Tibial artery (tissue), 4 donors: ENCODE data around the gene TMEM245.
"Not testable (repeated sequence)": the region's sequence is repeated elsewhere in the genome, so short reads cannot be mapped to it uniquely, and the experiment has no call there.

Experiments
- DNase-seq, 2 donors: peaks; one replicate each; pipeline ENCODE4 v3.0.0-alpha.2; 2019
- H3K27ac ChIP-seq, 2 donors: fragments of 200-600 bp; sonication (generic) in 1 of 2; 1 replicate in 1 of 2; 2 replicates in 1 of 2; pipeline ENCODE4 v1.5.1; 2018 to 2019; ENCODE audit warnings: mild to moderate bottlenecking in 1 of 2
- H3K27me3 ChIP-seq, 2 donors: fragments of 200-600 bp; sonication (generic) in 1 of 2; one replicate each; pipeline versions ENCODE4 v1.5.1 to v1.6.0; 2016 to 2019
- H3K36me3 ChIP-seq, 3 donors: fragments of 200-600 bp; sonication (generic) in 2 of 3; one replicate each; pipeline ENCODE4 v1.5.1; 2016 to 2019; ENCODE audit warnings: mild to moderate bottlenecking in 2 of 3
- H3K4me1 ChIP-seq, 4 donors: fragments of 200-600 bp; sonication (generic) in 2 of 4; 1 replicate in 3 of 4; 2 replicates in 1 of 4; pipeline ENCODE4 v1.5.1; 2016 to 2019
- H3K4me3 ChIP-seq, 2 donors: fragments of 200-600 bp; sonication (generic) in 1 of 2; 1 replicate in 1 of 2; 2 replicates in 1 of 2; pipeline ENCODE4 v1.5.1; 2018 to 2019; ENCODE audit warnings: mild to moderate bottlenecking in 2 of 2
- H3K9me3 ChIP-seq, 3 donors: fragments of 200-600 bp; sonication (generic) in 1 of 3; one replicate each; pipeline ENCODE4 v1.5.1; 2016 to 2019
- CTCF ChIP-seq, 2 experiments: fragments of 200-600 bp in 1 of 2; fragments of 450-650 bp in 1 of 2; IDR thresholded peaks; one replicate each; pipeline ENCODE4 v1.5.1; 2017 to 2019; ENCODE audit warnings: antibody characterized with exemption in 2 of 2, mild to moderate bottlenecking in 1 of 2, moderate library complexity in 1 of 2
- intact Hi-C: fragments of 100-400 bp; cut with DNase I; formaldehyde crosslinking; loops from one replicate; pipeline ENCODE4 v1.15.0; 2023; ENCODE audit warnings: low total_unique reads

Gene TMEM245

GRCh38 chr9:109060191-109060590 lies 59.6 kb downstream of the TMEM245 start:
- Histone ChIP-seq H3K27me3 (no peaks in the 10 kb centered on the region), H3K4me3 (no peak overlapping the region), H3K9me3 (no peaks in the 10 kb centered on the region), H3K4me1 (peaks cover 0 to 12% (median 0%) of the 10 kb centered on the region in 4 donors), H3K27ac (no peak overlapping the region), H3K36me3 (peaks cover 55 to 92% (median 64%) of the 10 kb centered on the region in 3 donors)
- TF ChIP-seq CTCF (IDR thresholded peaks at IDR 0.05): no peak
- intact Hi-C loops: no loop called here
- no peak for DNase-seq

- H3K9me3 ChIP-seq, H3K4me3 ChIP-seq, intact Hi-C loops, H3K27ac ChIP-seq, H3K27me3 ChIP-seq, DNase-seq, H3K4me1 ChIP-seq: not testable (repeated sequence)
- H3K36me3 ChIP-seq: peaks cover 48 to 73% (median 71%) of the 10 kb centered on the region in 3 donors
Observed at GRCh38 chr9:109053121-109053520, 66.6 kb downstream of the TMEM245 start.

GRCh38 chr9:109052416-109052815 lies 67.3 kb downstream of the TMEM245 start:
- DNase-seq: no peak
- peaks cover 0 to 6% (median 0%) of the 10 kb centered on the region in 4 donors for H3K4me1 ChIP-seq
- no peaks in the 10 kb centered on the region for H3K9me3 ChIP-seq
- H3K27me3 ChIP-seq: no peaks in the 10 kb centered on the region
- no peak overlapping the region for H3K27ac ChIP-seq
- H3K4me3 ChIP-seq: no peak overlapping the region
- intact Hi-C loops: no loop called here
- TF ChIP-seq CTCF (IDR thresholded peaks at IDR 0.05): no peak
- peaks cover 51 to 75% (median 73%) of the 10 kb centered on the region in 3 donors for H3K36me3 ChIP-seq

- intact Hi-C loops: no loop called here
- Histone ChIP-seq H3K27me3 (no peaks in the 10 kb centered on the region), H3K4me1 (peaks cover 0 to 6% (median 0%) of the 10 kb centered on the region in 4 donors), H3K27ac (no peak overlapping the region), H3K4me3 (no peak overlapping the region), H3K9me3 (no peaks in the 10 kb centered on the region), H3K36me3 (peaks cover 51 to 75% (median 73%) of the 10 kb centered on the region in 3 donors)
- no peak for DNase-seq
- TF ChIP-seq CTCF (IDR thresholded peaks at IDR 0.05): no peak
Observed at GRCh38 chr9:109051733-109052132, 68.0 kb downstream of the TMEM245 start.

GRCh38 chr9:109050444-109050843 lies 69.3 kb downstream of the TMEM245 start:
- Histone ChIP-seq H3K9me3 (no peaks in the 10 kb centered on the region), H3K4me1 (peaks cover 0 to 6% (median 0%) of the 10 kb centered on the region in 4 donors), H3K36me3 (peaks cover 51 to 77% (median 73%) of the 10 kb centered on the region in 3 donors), H3K27ac (no peak overlapping the region), H3K4me3 (no peak overlapping the region), H3K27me3 (no peaks in the 10 kb centered on the region)
- intact Hi-C loops: no loop called here
- no peak for TF ChIP-seq CTCF (IDR thresholded peaks at IDR 0.05)
- DNase-seq: no peak

- peaks cover 49 to 81% (median 77%) of the 10 kb centered on the region in 3 donors for H3K36me3 ChIP-seq
- no peak overlapping the region for H3K27ac ChIP-seq
- intact Hi-C loops: no loop called here
Observed at GRCh38 chr9:109048822-109049221, 70.9 kb downstream of the TMEM245 start.

More at GRCh38 chr9:109048822-109049221, 70.9 kb downstream of the TMEM245 start:
- Histone ChIP-seq H3K9me3 (no peaks in the 10 kb centered on the region), H3K27me3 (no peaks in the 10 kb centered on the region), H3K4me3 (no peak overlapping the region), H3K4me1 (peaks cover 0 to 6% (median 0%) of the 10 kb centered on the region in 4 donors)
- TF ChIP-seq CTCF (IDR thresholded peaks at IDR 0.05): no peak
- DNase-seq: no peak
